Measurements from ENCODE around the gene TRPV2.

- TF ChIP-seq POLR2A (IDR thresholded peaks at IDR 0.05; ENCODE audit: low read length) (no peak), GATA1 (IDR thresholded peaks at IDR 0.05; ENCODE audit: low read depth, low read length) (no peak)
These were observed 54.9 kb downstream of the TRPV2 start for GRCh38 chr17:16470265-16470664.
